A549 treated with AZD9567 at 1 μM for 4 hours (cell line): ENCODE results near the gene RACGAP1. TPM values are rescaled to one million over a fixed set of nuclear protein-coding genes. Genes with fewer than 3 reads are reported as not detected.

Experiments
- total RNA-seq: library from RNA; stranded (reverse); fragments of 200-300 nt; extraction: Qiagen RNA extraction; gene quantifications from 5 replicates; pipeline ENCODE4 v1.2.3, GENCODE V29; 2022; ENCODE audit not compliant: insufficient read depth

RACGAP1 gene
- total RNA-seq = 71.3 to 85.1 TPM (median 77.8 TPM) in 5 replicates

GRCh38 chr12:50025187-50026059 is at the start of gene RACGAP1:
TSS of gene RACGAP1 (minus strand) at chr12:50025494. CDS start at chr12:50016715, 8,779 bp downstream.

GRCh38 chr12:50057000-50057841 is 31.9 kb upstream of the RACGAP1 start, which contains the start of gene ASIC1:
TSS of gene ASIC1 (plus strand) at chr12:50057596. CDS start at chr12:50058767, 1,171 bp downstream.

GRCh38 chr12:49972641-49973360 is 52.5 kb downstream of the RACGAP1 start, which contains the start of gene AQP6:
TSS of gene AQP6 (plus strand) at chr12:49972947. CDS start at chr12:49973174, 227 bp downstream.

GRCh38 chr12:49961111-49961922 is 64.0 kb downstream of the RACGAP1 start, which contains the start of gene AQP5:
TSS of gene AQP5 (plus strand) at chr12:49961872. CDS start at chr12:49962018, 146 bp downstream.

GRCh38 chr12:49950273-49951251 is 74.7 kb downstream of the RACGAP1 start, which contains the start of gene AQP2:
TSS of gene AQP2 (plus strand) at chr12:49950737. CDS start at chr12:49950831, 94 bp downstream.

Other genes with a start within 250 kb of the RACGAP1 start
- 8.5 to 9.6 TPM (median 8.9 TPM) in 5 replicates for gene NCKAP5L, start 197.1 kb downstream of the RACGAP1 start, total RNA-seq
- 4.0 to 4.7 TPM (median 4.3 TPM) in 5 replicates for gene BCDIN3D, start 182.4 kb downstream of the RACGAP1 start, total RNA-seq
- 0.01 TPM in 1 of 5 replicates, not detected in the others for gene FAIM2, start 121.6 kb downstream of the RACGAP1 start, total RNA-seq
- not detected in 5 replicates for gene AQP2, start 74.8 kb downstream of the RACGAP1 start, total RNA-seq
- gene AQP5, start 63.6 kb downstream of the RACGAP1 start, total RNA-seq = not detected in 5 replicates
- gene AQP6, start 52.5 kb downstream of the RACGAP1 start, total RNA-seq = not detected in 5 replicates
- 3.5 to 5.9 TPM (median 5.7 TPM) in 5 replicates for gene ASIC1, start 32.1 kb upstream of the RACGAP1 start, total RNA-seq
- gene SMARCD1, start 59.8 kb upstream of the RACGAP1 start, total RNA-seq = 65.4 to 79.9 TPM (median 72.0 TPM) in 5 replicates
- 0.18 to 3.3 TPM (median 0.28 TPM) in 5 replicates for gene GPD1, start 78.5 kb upstream of the RACGAP1 start, total RNA-seq
- gene COX14, start 86.7 kb upstream of the RACGAP1 start, total RNA-seq = 50.1 to 78.1 TPM (median 71.8 TPM) in 5 replicates
- gene CERS5, start 141.9 kb upstream of the RACGAP1 start, total RNA-seq = 25.7 to 30.0 TPM (median 27.0 TPM) in 5 replicates